ENCODE results near the gene SOHLH2.

DNA sequence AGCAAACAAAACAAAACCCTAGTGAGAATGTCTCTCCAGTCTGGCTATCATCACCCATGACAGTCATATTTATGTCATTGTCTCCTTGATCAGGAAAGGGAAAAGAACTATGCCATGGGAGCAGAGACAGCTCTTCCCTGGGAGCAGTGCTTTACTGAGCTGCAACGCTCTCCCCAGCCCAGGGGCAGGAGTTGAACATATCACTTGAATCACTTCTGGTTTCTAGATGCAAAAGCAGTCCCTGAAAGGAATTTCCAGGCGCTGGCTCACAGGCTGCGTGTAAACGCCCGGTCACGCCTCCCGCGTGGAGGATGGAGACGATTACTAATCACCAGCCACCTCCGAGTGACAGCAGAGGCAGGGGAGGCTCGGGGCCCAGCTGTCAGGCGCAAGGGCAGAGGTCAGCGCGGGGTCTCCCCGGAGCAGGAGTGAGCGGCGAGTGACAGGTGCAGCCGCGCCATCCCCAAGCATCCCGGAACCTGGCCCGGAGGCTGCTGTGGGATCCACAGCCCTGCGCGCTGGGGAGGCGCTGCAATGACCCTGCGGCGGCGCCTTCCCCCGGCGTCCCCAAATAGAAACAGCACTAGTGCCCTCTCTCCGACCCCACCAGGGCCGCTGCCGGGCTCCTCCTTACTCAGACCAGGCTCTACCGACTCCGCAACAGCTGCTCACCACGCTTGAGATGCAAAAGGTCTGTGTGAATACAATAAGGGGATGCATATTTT lies 59.6 kb downstream of the SOHLH2 start:
- TF ChIP-seq, protein P1, sequence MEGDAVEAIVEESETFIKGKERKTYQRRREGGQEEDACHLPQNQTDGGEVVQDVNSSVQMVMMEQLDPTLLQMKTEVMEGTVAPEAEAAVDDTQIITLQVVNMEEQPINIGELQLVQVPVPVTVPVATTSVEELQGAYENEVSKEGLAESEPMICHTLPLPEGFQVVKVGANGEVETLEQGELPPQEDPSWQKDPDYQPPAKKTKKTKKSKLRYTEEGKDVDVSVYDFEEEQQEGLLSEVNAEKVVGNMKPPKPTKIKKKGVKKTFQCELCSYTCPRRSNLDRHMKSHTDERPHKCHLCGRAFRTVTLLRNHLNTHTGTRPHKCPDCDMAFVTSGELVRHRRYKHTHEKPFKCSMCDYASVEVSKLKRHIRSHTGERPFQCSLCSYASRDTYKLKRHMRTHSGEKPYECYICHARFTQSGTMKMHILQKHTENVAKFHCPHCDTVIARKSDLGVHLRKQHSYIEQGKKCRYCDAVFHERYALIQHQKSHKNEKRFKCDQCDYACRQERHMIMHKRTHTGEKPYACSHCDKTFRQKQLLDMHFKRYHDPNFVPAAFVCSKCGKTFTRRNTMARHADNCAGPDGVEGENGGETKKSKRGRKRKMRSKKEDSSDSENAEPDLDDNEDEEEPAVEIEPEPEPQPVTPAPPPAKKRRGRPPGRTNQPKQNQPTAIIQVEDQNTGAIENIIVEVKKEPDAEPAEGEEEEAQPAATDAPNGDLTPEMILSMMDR (IDR thresholded peaks at IDR 0.05; ENCODE audit: poor library complexity, severe bottlenecking): no peak
- no peak for TF ChIP-seq POLR2AphosphoS5 (IDR thresholded peaks at IDR 0.05)
- no peak for TF ChIP-seq EP300 (conservative IDR thresholded peaks at IDR 0.05; ENCODE audit: poor library complexity, severe bottlenecking)
- TF ChIP-seq RAD21 (conservative IDR thresholded peaks at IDR 0.05): no peak
- TF ChIP-seq, protein P2, sequence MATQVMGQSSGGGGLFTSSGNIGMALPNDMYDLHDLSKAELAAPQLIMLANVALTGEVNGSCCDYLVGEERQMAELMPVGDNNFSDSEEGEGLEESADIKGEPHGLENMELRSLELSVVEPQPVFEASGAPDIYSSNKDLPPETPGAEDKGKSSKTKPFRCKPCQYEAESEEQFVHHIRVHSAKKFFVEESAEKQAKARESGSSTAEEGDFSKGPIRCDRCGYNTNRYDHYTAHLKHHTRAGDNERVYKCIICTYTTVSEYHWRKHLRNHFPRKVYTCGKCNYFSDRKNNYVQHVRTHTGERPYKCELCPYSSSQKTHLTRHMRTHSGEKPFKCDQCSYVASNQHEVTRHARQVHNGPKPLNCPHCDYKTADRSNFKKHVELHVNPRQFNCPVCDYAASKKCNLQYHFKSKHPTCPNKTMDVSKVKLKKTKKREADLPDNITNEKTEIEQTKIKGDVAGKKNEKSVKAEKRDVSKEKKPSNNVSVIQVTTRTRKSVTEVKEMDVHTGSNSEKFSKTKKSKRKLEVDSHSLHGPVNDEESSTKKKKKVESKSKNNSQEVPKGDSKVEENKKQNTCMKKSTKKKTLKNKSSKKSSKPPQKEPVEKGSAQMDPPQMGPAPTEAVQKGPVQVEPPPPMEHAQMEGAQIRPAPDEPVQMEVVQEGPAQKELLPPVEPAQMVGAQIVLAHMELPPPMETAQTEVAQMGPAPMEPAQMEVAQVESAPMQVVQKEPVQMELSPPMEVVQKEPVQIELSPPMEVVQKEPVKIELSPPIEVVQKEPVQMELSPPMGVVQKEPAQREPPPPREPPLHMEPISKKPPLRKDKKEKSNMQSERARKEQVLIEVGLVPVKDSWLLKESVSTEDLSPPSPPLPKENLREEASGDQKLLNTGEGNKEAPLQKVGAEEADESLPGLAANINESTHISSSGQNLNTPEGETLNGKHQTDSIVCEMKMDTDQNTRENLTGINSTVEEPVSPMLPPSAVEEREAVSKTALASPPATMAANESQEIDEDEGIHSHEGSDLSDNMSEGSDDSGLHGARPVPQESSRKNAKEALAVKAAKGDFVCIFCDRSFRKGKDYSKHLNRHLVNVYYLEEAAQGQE (IDR thresholded peaks at IDR 0.05; ENCODE audit: borderline replicate concordance): no peak
- no peak for TF ChIP-seq EZH2 (IDR thresholded peaks at IDR 0.05; ENCODE audit: borderline replicate concordance, insufficient read depth, low read length, poor library complexity, severe bottlenecking)
